ENCODE measurements around the gene TCF12. TPM values are rescaled to one million over a fixed set of nuclear protein-coding genes. Genes with fewer than 3 reads are reported as not detected.
A peak's percentile ranks its signal among the peaks of the same experiment; 100 is the strongest.

TCF12 gene
- total RNA-seq, 1 donor from 2014 or later, result 106 TPM

GRCh38 chr15:57335293-57335715 is 416.9 kb downstream of the TCF12 start:
- Mint-ChIP-seq H3K9me3 (ENCODE audit: low read depth) (no peaks in the 10 kb centered on the region), H3K36me3 (ENCODE audit: low read depth) (no peaks in the 10 kb centered on the region), H3K4me1 (ENCODE audit: low read depth) (peaks cover 28% of the 10 kb centered on the region), H3K27me3 (ENCODE audit: low read depth) (no peaks in the 10 kb centered on the region), H3K27ac (ENCODE audit: unreplicated experiment) (no peak overlapping the region), H3K4me3 (ENCODE audit: unreplicated experiment) (no peak overlapping the region)
- no peak for DNase-seq (ENCODE audit: low spot score)
- TF ChIP-seq CTCF (IDR thresholded peaks at IDR 0.05), result no peak

- DNase-seq (ENCODE audit: low spot score), result no peak
- Mint-ChIP-seq H3K27me3 (ENCODE audit: low read depth) (no peaks in the 10 kb centered on the region), H3K4me3 (ENCODE audit: unreplicated experiment) (no peak overlapping the region), H3K9me3 (ENCODE audit: low read depth) (no peaks in the 10 kb centered on the region), H3K4me1 (ENCODE audit: low read depth) (peaks cover 32% of the 10 kb centered on the region), H3K27ac (ENCODE audit: unreplicated experiment) (no peak overlapping the region), H3K36me3 (ENCODE audit: low read depth) (no peaks in the 10 kb centered on the region)
- no peak for TF ChIP-seq CTCF (IDR thresholded peaks at IDR 0.05)
These were observed 417.3 kb downstream of the TCF12 start for GRCh38 chr15:57335719-57336118.

GRCh38 chr15:57337868-57338411 is 419.5 kb downstream of the TCF12 start:
- peak; percentile 71 for TF ChIP-seq CTCF (IDR thresholded peaks at IDR 0.05)
- Mint-ChIP-seq H3K36me3 (ENCODE audit: low read depth) (no peaks in the 10 kb centered on the region), H3K27ac (ENCODE audit: unreplicated experiment) (peak overlapping the region; percentile 57), H3K9me3 (ENCODE audit: low read depth) (no peaks in the 10 kb centered on the region), H3K4me3 (ENCODE audit: unreplicated experiment) (no peak overlapping the region), H3K4me1 (ENCODE audit: low read depth) (peaks cover 41% of the 10 kb centered on the region), H3K27me3 (ENCODE audit: low read depth) (no peaks in the 10 kb centered on the region)
- DNase-seq (ENCODE audit: low spot score), result no peak

- Mint-ChIP-seq H3K27me3 (ENCODE audit: low read depth) (no peaks in the 10 kb centered on the region), H3K27ac (ENCODE audit: unreplicated experiment) (no peak overlapping the region), H3K36me3 (ENCODE audit: low read depth) (no peaks in the 10 kb centered on the region), H3K4me3 (ENCODE audit: unreplicated experiment) (no peak overlapping the region), H3K4me1 (ENCODE audit: low read depth) (peaks cover 32% of the 10 kb centered on the region), H3K9me3 (ENCODE audit: low read depth) (no peaks in the 10 kb centered on the region)
- no peak for DNase-seq (ENCODE audit: low spot score)
- no peak for TF ChIP-seq CTCF (IDR thresholded peaks at IDR 0.05)
These were observed 420.9 kb downstream of the TCF12 start for GRCh38 chr15:57339321-57339720.

Other genes starting within 250 kb of the TCF12 start
- gene ZNF280D, start 185.1 kb upstream of the TCF12 start, total RNA-seq, result 12.5 to 16.8 TPM (median 15.1 TPM) in 3 replicates

Measured in chondrocyte (in vitro differentiated cells).